NCI-H1436 treated with DMSO at 0.1 percent for 48 hours (cell line): Measurements from ENCODE around the gene IFITM5.
"Not testable (repeated sequence)": the region's sequence is repeated elsewhere in the genome, so short reads cannot be mapped to it uniquely, and the experiment has no call there.

Source experiments
- DNase-seq: peaks from one replicate; lab custom pipeline; 2025; lab: John Stamatoyannopoulos, UW

IFITM5 gene

GRCh38 chr11:328012-328411 is 28.7 kb upstream of the IFITM5 start:
- DNase-seq: no peak

- no peak for DNase-seq
Observed at GRCh38 chr11:327581-327923, 28.2 kb upstream of the IFITM5 start.

- no peak for DNase-seq
Observed at GRCh38 chr11:326842-327580, 27.7 kb upstream of the IFITM5 start.

- DNase-seq: no peak
Observed at GRCh38 chr11:326592-326841, 27.2 kb upstream of the IFITM5 start.

GRCh38 chr11:325796-326591 is 26.7 kb upstream of the IFITM5 start:
- DNase-seq: no peak

- not testable (repeated sequence) for DNase-seq
Observed at GRCh38 chr11:324593-325517, 25.5 kb upstream of the IFITM5 start.

GRCh38 chr11:324156-324555 is 24.8 kb upstream of the IFITM5 start:
- no peak for DNase-seq

- not testable (repeated sequence) for DNase-seq
Observed at GRCh38 chr11:319888-320273, 20.6 kb upstream of the IFITM5 start.

- DNase-seq: not testable (repeated sequence)
Observed at GRCh38 chr11:319121-319887, 20.0 kb upstream of the IFITM5 start.

- DNase-seq: not testable (repeated sequence)
Observed at GRCh38 chr11:318405-319120, 19.2 kb upstream of the IFITM5 start.

- not testable (repeated sequence) for DNase-seq
Observed at GRCh38 chr11:317668-318404, 18.5 kb upstream of the IFITM5 start.

GRCh38 chr11:316891-317301 is 17.6 kb upstream of the IFITM5 start:
- DNase-seq: no peak

- DNase-seq: no peak
Observed at GRCh38 chr11:316031-316701, 16.8 kb upstream of the IFITM5 start.

- DNase-seq: no peak
Observed at GRCh38 chr11:315516-315994, 16.2 kb upstream of the IFITM5 start.

- DNase-seq: no peak
Observed at GRCh38 chr11:315051-315481, 15.7 kb upstream of the IFITM5 start.

- not testable (repeated sequence) for DNase-seq
Observed at GRCh38 chr11:314554-314875, 15.2 kb upstream of the IFITM5 start.

GRCh38 chr11:313787-314553 is 14.6 kb upstream of the IFITM5 start, which contains the start of gene IFITM1:
IFITM1 (plus strand) TSS chr11:314040; CDS start chr11:314171, 131 bp downstream.
- DNase-seq: no peak

- DNase-seq: no peak
Observed at GRCh38 chr11:313304-313786, 14.0 kb upstream of the IFITM5 start.
